Measurements from ENCODE around the gene ARHGEF19.

- TF ChIP-seq POLR2A (IDR thresholded peaks at IDR 0.05) = no peak
- TF ChIP-seq CTCF (IDR thresholded peaks at IDR 0.05) = no peak
Observed at GRCh38 chr1:16249596-16250241, 37.3 kb upstream of the ARHGEF19 start.

Measured in testis (tissue), 2 donors.